ENCODE measurements around the gene KCNJ16.

Gene KCNJ16

DNA sequence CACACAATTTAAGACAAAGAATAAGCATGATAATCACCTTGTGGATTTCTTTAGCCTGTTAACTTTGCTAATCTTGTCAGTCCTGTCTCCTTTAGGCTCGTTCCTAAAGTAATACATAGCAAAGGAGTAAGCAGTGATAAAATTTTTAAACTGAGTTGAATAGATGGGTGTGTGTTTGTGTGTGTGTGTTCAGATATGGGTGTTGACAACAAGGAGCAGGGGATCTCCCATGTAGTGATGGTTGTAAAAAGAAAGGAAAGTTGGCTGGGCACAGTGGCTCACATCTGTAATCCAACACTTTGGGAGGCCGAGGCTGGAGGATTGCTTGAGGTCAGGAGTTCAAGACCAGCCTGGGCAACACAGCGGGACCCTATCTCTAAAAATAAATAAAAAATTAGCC, 49.7 kb downstream of the KCNJ16 start:
- DNase-seq (ENCODE audit: low read depth in 2 of 2, low spot score in 1 of 2) = no peak

DNA sequence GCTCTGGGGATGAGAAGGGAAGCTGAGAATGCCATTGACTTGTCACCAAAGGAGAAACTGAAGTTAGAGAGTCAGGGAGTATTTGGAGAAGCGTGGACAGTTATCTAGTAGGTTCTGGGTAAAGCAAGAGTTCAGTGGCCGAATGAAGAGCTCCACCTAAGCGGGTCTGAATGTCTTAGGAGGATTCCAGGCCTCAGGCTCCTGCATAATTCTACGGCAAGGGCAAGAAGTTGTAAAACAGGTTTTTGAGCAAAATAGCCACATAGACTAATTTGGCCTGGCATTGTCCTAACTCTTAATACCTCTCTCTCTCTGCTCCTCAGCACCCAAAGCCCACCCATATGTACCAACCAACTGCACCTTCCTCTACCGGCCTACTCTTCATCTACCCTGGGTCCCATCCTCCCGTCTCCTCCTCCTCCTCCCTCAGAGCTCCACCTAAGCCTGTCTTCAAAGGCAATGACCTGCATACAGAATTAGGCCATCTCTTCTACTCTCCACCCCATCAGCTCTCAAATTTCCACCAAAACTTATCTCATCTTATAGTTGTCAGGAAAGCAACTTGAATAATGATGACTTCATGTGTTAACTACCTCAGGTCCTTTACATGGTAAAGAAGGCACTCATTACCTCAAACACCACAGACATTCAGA, 52.3 kb downstream of the KCNJ16 start:
- DNase-seq (ENCODE audit: low read depth in 2 of 2, low spot score in 1 of 2) = no peak

DNA sequence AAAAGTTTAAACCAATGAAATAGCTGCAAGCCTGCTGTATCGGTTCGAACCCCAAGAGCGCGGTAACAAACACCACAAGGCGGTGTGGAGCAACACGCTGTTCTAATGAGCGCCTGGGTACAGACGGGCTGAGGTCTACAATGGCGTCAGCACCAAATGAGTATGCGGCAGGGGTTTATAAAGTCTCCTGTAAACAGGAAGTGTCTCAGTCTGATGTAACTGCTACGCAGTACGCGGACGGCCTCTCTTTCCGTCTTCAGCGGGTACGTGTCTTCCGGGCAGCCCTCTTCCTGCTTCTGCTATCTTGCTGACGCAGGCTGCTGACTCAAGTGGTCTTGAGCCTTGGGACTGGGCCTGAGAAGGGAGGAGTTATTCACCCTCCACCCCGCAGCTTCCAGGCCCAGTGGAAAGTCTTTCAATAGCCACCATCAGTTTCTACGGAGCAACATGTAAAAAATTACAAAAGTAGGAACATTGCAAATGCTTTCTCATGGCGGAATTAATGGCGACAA, 53.8 kb downstream of the KCNJ16 start:
- DNase-seq (ENCODE audit: low read depth in 2 of 2, low spot score in 1 of 2) = no peak

DNA sequence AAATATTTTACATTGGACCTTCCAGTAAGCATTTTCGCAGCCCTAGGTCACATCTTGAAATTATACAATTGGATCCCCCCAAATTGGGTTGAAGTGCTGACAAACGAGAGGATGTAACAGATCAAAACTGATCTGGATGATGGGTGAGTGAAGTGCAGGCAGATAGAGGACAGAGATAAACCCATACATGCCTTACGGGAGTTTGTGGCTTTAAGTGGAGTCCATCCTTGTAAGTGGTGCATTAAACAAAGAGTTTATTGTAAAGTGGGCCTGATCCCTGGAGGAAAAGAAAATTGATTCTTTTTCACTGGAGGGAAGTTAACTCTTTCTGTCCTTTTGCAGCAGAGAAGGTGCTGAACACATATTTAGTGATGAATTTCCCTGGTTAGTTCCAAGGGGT, 55.3 kb downstream of the KCNJ16 start:
- no peak for DNase-seq (ENCODE audit: low read depth in 2 of 2, low spot score in 1 of 2)

DNA sequence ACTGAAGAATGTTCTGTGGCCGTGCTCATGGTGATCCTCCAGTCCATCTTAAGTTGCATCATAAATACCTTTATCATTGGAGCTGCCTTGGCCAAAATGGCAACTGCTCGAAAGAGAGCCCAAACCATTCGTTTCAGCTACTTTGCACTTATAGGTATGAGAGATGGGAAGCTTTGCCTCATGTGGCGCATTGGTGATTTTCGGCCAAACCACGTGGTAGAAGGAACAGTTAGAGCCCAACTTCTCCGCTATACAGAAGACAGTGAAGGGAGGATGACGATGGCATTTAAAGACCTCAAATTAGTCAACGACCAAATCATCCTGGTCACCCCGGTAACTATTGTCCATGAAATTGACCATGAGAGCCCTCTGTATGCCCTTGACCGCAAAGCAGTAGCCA, 57.5 kb downstream of the KCNJ16 start:
- no peak for DNase-seq (ENCODE audit: low read depth in 2 of 2, low spot score in 1 of 2)

DNA sequence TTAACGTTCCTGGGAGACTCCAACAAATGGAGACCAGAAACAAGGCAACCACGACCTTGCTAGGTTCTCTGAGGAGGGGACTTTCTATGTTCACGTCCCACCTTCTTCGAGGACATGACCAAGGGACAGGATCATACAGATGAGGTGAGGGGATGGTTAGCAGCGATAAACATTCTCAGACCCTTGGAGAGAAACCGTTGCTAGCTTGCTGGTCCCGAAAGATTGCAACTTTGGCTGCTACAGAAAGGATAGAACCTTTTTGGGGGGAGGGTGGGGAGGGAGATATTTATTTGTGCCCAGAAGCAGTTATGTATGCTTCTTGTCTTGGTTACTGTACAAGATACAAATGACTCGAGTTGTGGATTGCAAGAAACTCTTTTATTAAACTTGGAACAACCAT, 59.0 kb downstream of the KCNJ16 start:
- no peak for DNase-seq (ENCODE audit: low read depth in 2 of 2, low spot score in 1 of 2)

DNA sequence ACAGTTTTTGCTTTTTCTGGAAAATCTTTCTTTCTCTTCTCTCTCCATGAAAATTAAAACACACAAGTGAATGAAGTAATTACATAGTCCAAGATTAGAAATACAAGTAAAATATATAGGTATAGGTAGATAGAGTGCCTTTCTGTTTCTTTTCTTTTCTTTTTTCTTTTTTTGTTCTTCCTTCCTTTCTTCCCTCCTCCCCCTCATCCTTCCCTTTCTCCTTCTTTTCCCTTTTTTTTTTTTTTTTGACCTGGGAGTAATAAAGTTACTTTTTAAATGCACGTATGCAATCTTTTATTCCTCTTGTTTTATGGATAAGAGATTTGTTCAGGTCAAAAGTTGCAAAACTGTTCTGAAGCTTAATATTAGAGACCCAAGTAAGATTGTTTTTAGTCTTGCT, 59.8 kb downstream of the KCNJ16 start:
- no peak for DNase-seq (ENCODE audit: low read depth in 2 of 2, low spot score in 1 of 2)

DNA sequence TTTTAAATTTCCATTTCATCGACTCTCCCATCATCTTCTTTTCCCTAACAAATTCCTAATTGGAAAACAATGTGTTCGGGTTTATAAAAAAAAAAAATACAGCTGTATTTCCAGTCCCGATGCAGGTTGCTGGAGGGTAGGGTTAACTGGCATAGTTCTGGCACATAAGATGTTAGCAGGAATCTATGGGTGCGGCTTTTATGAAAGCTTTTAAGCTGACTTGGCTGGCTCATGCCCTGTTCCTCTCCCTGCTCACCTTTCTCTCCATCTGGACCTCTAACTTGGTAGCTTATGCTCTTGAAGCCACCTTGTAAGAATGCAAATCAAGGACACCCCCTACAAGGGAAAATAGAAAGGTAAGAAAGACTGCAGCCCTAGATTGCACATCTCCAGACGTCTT, 61.1 kb downstream of the KCNJ16 start:
- no peak for DNase-seq (ENCODE audit: low read depth in 2 of 2, low spot score in 1 of 2)

DNA sequence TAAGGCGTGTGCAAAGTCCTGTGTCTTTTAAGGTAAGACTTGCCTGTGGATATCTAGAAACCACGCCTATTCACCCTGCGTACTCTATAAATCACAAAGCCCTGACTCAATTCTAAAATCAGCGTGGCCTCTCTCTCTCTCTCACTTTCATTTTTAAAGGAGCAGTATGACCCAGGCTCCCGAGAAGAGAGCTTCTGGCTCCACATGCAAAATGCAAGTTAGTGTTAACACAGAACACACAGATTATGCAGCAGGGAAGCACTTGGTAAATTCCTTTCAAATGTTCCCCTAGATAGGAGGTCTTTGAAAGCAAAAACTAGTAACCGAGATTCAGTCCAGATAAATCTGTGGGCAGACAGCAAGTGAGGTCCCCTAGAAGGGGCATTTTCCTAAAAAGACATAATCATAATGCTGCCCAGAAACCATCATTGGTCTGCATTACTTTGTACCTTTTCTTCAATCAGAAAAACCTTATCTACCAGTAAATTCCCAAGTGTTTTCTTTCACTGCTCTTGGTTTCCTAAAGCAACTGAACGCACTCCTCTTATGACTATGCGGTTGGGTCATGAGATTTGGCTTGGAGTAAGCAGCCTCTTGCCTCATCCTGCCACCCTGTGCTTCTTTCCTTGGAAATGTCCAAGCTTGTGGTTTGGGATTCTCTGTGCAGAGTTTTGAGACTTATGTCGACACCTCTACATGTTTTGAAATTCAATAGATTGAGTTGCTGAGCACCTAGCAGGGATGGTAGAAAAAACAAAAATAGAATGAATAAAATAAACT, 62.6 kb downstream of the KCNJ16 start:
- no peak for DNase-seq (ENCODE audit: low read depth in 2 of 2, low spot score in 1 of 2)

DNA sequence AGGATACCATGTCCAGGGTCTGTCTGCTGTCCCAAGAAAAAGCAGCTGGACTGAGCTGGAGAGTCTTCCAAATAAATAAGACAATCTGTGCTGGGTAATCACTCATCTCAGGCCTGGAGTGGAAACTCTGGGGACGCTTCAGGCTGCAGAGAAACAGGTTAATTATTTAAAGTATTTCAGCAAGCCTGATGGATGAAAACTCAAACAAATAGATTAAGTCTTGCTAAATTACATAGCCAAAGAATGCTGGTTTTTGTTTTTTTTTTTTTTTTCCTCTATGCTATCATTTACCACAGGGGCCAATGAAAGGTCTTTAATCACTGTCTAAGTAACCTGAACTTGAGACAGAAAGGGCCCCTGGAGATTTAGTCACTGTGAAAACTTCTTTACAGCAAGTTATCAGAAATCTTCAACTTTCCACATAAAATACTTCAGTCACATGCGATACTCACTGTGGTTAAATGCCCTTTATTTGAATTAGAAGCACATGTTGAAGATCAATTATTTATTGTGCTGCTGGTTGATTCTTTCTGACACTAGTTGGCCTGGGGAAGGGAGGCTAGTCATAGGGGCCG, 63.4 kb downstream of the KCNJ16 start:
- no peak for DNase-seq (ENCODE audit: low read depth in 2 of 2, low spot score in 1 of 2)

DNA sequence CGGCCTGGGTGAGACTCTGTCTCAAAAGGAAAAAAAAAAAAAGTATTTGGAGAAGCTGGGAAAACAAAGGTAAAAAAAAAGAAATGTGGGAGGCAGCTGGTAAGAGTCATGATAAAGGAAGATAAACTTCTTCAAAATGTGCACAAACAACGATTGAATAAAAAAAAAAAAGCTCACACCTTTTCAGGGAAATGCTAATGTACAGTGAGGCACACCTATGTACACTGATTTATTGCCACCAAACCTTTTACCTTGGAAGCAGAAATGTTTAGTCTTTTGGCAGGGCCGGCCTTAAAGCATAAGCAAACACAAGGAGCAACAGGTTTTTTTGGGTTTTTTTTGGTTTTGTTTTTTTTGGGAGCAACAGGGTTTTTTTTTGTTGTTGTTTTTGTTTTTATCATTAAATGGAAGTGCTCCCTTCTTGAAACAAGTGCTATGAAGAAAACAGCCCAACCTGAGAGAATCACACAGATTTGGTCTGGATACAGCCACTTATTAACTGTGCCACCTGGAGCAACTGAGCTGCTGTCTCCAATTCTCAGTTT, 64.5 kb downstream of the KCNJ16 start:
- DNase-seq (ENCODE audit: low read depth in 2 of 2, low spot score in 1 of 2) = no peak

DNA sequence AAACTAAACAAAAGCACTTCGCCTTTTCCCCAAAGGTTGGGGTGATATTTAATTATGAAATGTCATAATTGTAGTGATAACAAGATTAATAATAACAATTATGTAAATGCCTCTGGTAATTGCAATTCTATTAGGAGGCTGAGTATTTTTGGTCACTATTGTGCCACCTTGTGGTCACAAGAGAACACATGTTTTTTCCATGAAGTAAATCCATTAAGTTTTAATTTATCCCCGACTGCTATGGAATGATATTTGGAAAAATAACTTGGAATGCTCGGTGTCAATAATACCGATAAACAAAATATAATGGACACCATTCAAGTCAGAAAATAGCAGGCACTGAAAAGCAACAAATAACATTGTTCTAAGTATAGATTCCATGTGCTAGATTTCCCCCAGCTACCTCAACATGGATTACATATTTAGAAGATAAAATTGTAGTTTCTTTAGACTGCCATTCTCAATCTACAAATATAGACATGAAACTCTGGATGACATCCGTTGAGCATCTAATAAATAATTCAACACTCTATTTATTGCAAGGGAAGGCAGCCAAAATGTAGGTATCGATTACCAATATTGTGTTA, 69.3 kb downstream of the KCNJ16 start:
- no peak for DNase-seq (ENCODE audit: low read depth in 2 of 2, low spot score in 1 of 2)

DNA sequence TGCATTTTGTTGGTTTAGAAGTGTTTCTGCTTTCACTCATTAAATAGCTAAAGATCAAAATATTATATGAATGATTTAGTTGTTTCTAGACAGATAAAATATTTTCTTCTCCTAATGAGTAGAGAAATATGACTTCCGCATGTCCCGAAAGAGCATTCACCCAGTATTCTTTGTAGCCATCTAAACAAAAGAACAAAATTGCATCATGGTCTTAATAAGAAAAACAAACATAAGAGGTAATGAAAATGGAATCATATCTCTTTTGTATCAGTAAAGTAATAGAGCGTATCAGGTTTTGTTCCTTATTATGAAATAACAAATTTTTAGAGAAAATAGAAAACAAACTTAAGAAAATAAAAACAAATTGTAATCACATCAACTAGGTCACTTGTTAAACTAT, 78.2 kb downstream of the KCNJ16 start:
- no peak for DNase-seq (ENCODE audit: low read depth in 2 of 2, low spot score in 1 of 2)

DNA sequence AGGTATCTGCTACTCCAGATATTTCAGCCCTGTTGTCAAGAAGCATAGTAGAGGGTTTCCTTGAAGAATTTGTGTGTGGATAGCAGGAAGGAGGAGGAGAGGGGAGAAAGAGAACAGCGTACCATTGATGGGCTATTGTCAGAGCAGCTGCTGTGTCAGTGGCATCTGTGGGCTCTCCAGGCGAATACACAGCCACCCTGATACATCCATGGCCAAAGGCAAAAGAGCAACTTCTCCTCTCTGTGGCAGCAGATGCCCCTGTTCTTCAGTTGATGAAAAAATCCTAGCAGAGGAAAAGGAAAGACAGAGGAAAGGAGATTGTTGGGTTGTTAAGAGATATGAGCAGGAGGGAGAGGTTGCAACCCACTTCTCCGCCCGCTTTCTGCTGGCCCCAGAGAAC, 82.1 kb downstream of the KCNJ16 start:
- DNase-seq (ENCODE audit: low read depth in 2 of 2, low spot score in 1 of 2) = no peak

DNA sequence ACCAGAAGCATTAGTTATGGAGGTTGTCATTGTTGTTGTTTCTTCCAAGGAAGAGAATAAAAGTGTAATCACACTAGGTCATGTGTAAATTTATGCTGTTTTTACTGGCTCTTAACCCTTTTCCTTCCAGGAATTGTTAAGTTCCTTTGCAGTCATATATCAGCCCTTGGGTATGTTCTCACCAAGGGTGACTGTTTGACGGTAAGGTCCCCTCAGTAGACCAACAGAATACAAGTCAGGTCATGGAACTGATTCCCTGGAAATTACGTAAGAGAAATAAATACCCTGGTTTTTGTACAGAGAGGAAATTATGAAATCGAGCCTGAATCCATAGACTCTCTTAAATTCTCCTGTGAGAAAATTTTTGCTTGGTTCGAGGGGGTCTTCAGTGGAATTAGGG, 83.2 kb downstream of the KCNJ16 start:
- DNase-seq (ENCODE audit: low read depth in 2 of 2, low spot score in 1 of 2) = no peak

DNA sequence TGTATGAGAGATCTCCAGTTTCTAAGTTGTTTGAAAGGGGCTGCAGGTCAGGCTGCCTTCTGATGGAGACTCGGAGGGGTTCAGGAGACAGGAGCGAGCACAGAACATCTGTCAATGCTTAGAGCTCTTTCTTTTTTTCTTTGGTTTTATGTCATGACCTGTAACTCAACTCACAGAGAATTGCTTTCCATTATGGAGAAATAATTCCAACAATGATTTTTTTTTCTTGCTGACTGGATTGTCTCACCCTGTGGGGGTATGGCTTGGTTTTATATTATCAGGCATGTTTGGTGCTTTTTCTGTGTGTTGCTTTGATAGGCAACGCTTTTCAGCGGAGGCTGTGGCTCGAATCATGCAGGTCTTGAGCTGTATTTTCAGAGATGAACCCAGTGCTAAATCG, 83.6 kb downstream of the KCNJ16 start:
- no peak for DNase-seq (ENCODE audit: low read depth in 2 of 2, low spot score in 1 of 2)

DNA sequence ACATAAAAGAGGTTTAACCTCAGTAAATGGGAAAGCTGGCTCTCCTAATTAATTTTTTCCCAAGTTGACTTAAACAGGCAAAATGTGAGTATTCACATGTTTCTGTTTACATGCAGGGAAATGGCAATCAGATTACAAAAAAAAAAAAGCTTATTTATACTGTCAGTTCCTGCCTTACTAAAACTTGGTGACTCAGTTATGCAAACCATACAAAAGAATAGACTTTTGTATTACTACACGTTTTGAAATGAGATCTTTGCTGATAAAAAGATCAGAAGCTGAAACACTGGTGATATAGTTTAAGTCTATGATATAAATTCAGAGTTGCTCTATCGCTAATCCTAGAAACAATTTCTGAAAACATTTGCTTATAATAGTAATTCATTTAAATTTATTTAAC, 85.0 kb downstream of the KCNJ16 start:
- no peak for DNase-seq (ENCODE audit: low read depth in 2 of 2, low spot score in 1 of 2)

DNA sequence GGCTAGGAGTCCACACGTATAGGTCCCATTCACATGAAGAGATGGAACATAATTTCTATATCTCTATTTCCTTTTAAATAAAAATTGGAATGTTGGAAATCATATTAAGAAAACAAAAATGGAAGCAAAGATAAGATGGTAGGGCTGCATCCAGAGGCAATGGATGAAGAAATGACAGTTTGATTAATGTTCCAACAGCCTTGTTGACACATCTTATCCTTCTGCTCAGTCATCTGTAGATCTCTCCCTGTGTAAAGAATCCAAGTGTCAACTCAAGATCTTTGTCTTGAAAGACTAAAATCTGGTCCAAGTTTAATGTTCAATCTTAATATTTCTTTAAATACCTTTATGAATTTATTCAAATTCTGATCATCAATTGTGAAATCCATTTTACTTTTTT, 86.5 kb downstream of the KCNJ16 start:
- DNase-seq (ENCODE audit: low read depth in 2 of 2, low spot score in 1 of 2) = no peak

DNA sequence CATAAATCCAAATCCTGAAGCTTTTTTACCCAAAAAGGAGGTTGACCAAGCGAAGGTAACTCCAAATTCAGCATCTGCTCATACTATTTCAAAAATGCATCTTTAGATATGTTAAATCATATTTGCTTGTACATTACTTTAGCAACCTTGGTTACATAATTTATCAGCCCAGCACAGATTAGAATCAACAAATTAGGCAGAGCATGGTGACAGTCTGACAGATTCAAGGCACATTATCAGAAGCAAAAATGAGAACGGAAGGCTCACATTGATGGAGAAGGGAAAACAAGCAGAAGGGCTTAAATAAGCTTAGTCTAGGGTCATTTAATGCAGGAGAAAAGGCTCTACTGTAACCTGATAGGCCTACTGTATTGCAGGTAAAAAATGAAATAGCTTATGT, 90.4 kb downstream of the KCNJ16 start:
- no peak for DNase-seq (ENCODE audit: low read depth in 2 of 2, low spot score in 1 of 2)

DNA sequence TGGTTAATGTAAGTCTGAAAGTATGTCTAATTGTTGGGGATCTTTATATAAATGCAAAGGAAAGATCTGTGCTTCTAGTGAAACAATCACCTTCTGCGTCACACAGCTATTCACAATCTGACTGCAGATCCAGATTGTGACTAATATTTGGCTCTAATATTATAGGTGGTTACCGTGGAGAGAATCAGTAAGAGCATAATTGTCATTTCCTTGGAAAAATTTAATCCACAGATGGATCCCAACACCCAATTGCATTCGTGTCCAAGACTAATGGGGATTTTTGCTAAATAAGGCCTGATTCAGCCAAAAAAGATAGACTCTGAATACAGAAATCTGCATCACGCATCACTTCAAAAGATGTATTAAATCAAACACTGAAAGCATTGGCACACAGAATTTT, 91.6 kb downstream of the KCNJ16 start:
- DNase-seq (ENCODE audit: low read depth in 2 of 2, low spot score in 1 of 2) = no peak

DNA sequence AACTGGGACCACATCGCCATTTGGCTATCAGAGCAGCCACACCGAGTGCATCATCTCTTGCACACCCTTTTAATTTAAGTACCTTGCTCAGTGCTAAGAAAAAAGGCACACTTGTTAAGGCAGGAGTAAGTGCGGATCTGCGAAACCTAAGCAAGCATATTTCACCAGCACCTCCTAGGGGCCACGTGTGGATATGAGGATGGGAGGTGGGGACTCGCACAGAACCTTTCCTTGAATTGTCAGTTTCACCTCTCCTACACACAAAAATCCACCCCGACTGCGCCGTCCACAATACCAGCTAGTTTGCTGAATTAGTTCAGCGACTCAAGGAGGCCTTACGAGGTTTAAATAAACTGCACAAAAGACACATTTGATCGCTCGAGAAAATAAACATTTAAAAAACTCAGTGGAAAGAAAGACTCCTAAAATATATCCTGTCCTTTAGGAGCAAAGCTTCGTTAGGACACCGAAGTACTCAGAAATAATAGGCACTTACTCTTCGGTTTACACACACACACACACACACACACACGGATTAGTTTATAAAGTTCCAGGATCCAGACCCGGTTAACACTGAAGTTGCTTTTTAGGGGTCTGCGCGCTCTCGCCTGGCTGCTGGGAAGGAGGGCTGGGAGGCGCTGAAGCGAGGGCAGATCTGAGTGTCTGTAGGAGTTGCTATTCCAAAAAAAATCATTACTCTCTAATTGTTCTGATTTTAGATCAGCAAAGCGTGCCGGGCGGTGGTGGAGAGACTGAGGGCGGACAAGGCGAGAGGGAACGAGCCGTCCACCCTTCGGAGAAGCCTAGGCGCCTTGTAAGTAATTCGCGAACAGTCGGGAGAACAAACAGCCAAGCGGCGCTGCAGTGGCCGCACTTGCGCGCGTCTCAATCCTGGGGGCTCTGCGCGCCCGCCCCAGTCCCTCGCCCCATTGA, 93.3 kb downstream of the KCNJ16 start:
- DNase-seq (ENCODE audit: low read depth in 2 of 2, low spot score in 1 of 2) = no peak

All from stimulated activated CD8-positive, alpha-beta memory T cell treated with anti-CD3 and anti-CD28 coated beads, Interleukin-4, amount 100 ng/mL, for 4 hours (primary cell).